ENCODE measurements around the gene SLC7A1.

DNA sequence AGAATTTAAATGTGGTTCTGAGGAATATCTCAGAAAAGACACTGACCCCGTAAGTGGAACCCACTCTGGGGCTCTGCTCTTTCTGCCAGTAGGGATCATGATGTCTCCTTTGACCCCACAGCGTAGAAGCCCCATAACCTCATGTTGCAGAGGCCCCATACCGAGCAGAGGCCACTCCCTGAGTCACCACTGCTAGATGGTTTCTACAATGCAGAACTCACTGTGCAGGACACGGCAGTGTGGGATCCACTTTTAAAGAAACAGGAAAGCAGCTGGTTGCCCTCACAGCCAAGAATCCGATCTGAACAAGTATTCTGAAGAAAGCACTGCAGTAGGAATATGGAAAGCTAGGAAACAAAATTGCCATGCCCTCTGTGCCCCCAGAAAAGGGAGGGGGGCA lies 4.2 kb downstream of the SLC7A1 start:
- TF ChIP-seq, protein P1, sequence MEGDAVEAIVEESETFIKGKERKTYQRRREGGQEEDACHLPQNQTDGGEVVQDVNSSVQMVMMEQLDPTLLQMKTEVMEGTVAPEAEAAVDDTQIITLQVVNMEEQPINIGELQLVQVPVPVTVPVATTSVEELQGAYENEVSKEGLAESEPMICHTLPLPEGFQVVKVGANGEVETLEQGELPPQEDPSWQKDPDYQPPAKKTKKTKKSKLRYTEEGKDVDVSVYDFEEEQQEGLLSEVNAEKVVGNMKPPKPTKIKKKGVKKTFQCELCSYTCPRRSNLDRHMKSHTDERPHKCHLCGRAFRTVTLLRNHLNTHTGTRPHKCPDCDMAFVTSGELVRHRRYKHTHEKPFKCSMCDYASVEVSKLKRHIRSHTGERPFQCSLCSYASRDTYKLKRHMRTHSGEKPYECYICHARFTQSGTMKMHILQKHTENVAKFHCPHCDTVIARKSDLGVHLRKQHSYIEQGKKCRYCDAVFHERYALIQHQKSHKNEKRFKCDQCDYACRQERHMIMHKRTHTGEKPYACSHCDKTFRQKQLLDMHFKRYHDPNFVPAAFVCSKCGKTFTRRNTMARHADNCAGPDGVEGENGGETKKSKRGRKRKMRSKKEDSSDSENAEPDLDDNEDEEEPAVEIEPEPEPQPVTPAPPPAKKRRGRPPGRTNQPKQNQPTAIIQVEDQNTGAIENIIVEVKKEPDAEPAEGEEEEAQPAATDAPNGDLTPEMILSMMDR (IDR thresholded peaks at IDR 0.05; ENCODE audit: low read depth, low read length), result no peak
- TF ChIP-seq, protein P2, sequence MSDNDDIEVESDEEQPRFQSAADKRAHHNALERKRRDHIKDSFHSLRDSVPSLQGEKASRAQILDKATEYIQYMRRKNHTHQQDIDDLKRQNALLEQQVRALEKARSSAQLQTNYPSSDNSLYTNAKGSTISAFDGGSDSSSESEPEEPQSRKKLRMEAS (IDR thresholded peaks at IDR 0.05; ENCODE audit: low read depth, low read length), result no peak

All from NB4 (cell line).